Brain microvascular endothelial cell (primary cell): ENCODE data around the gene HAPSTR1.

Experiments
- DNase-seq: peaks from one replicate; pipeline ENCODE4 v3.0.0-alpha.2; 2020
- H3K27ac ChIP-seq: fragments of 250-450 bp; sonication (Bioruptor Pico); 2 replicates; pipeline ENCODE4 v1.5.1; 2020; ENCODE audit warnings: mild to moderate bottlenecking, moderate library complexity
- H3K27me3 ChIP-seq: fragments of 250-450 bp; sonication (Bioruptor Pico); replicated peaks from 2 replicates; pipeline ENCODE4 v1.5.1; 2020; ENCODE audit warnings: mild to moderate bottlenecking
- H3K36me3 ChIP-seq: fragments of 250-450 bp; sonication (Bioruptor Pico); replicated peaks from 2 replicates; pipeline ENCODE4 v1.5.1; 2020; ENCODE audit warnings: mild to moderate bottlenecking
- H3K4me3 ChIP-seq: 2 replicates; pipeline ENCODE4 v1.5.1; 2011; ENCODE audit warnings: low read depth, mild to moderate bottlenecking, control low read depth, low read length, moderate library complexity
- in situ Hi-C: cut with HindIII; loops from 2 replicates; pipeline ENCODE4 v1.10.0; 2017; ENCODE audit warnings: low sequenced_read_pairs, low pct_ligation_motif_present
- TF ChIP-seq, protein P1 (sequence below): IDR thresholded peaks from 2 replicates; pipeline ENCODE4 v1.5.1; 2011; ENCODE audit warnings: low read depth, mild to moderate bottlenecking, moderate library complexity, low read length, control low read depth, inconsistent platforms; ENCODE audit errors: missing control alignments

Gene HAPSTR1

DNA sequence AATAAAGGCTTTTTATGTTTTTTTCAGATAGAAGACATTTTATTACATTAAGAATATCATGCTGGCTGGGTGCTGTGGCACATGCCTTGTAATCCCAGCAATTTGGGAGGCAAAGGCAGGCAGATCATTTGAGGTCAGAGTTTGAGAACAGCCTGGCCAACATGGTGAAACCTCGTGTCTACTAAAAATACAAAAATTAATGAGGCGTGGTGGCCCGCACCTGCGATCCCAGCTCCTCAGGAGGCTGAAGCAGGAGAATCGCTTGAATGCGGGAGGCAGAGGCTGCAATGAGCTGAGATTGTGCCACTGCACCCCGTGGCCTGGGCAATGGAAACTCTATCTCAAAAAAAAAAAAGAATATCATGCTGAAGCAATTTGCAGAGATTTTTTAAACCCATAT lies 29.1 kb upstream of the HAPSTR1 start:
- in situ Hi-C loops, result no loop called here

DNA sequence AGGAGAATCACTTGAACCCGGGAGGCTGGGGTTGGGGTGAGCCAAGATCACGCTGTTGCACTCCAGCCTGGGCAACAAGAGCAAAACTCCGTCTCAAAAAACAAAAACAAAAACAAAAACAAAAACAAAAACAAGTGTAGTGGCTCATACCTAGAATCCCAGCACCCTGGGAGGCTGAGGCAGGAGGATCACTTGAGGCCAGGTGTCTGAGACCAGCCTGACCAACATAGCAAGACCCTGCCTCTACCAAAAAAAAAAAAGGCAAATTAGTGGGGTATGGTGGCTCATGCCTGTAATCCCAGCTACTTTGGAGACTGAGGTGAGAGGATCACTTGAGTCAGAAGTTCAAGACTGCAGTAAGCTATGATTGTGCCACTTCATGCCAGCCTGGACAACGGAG lies 26.4 kb upstream of the HAPSTR1 start:
- Histone ChIP-seq H3K27ac (no peak overlapping the region), H3K27me3 (no peaks in the 10 kb centered on the region), H3K36me3 (no peaks in the 10 kb centered on the region), H3K4me3 (no peak overlapping the region)
- in situ Hi-C loops, result no loop called here
- DNase-seq, result no peak
- TF ChIP-seq, protein P1, sequence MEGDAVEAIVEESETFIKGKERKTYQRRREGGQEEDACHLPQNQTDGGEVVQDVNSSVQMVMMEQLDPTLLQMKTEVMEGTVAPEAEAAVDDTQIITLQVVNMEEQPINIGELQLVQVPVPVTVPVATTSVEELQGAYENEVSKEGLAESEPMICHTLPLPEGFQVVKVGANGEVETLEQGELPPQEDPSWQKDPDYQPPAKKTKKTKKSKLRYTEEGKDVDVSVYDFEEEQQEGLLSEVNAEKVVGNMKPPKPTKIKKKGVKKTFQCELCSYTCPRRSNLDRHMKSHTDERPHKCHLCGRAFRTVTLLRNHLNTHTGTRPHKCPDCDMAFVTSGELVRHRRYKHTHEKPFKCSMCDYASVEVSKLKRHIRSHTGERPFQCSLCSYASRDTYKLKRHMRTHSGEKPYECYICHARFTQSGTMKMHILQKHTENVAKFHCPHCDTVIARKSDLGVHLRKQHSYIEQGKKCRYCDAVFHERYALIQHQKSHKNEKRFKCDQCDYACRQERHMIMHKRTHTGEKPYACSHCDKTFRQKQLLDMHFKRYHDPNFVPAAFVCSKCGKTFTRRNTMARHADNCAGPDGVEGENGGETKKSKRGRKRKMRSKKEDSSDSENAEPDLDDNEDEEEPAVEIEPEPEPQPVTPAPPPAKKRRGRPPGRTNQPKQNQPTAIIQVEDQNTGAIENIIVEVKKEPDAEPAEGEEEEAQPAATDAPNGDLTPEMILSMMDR, result no peak

More for the DNA sequence above, 29.1 kb upstream of the HAPSTR1 start:
- Histone ChIP-seq H3K36me3 (no peaks in the 10 kb centered on the region), H3K27ac (no peak overlapping the region), H3K27me3 (no peaks in the 10 kb centered on the region), H3K4me3 (no peak overlapping the region)
- DNase-seq, result no peak
- TF ChIP-seq, protein P1, result no peak

DNA sequence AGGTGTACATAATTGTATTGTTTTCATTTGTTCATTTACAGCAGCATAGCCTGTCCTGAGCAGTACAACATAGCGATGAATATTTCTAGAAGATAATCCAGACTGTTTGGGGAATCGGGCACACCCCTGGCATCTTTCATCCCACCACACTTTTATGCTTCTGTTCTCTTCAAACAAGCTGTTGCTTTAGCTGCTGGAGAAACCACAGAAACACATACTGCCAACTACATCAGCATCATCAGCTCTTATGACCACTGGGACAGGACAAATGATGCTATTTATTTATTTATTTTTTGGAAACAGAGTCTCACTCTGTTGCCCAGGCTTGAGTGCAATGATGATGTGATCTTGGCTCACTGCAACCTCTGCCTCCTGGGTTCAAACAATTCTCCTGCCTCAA lies 22.6 kb upstream of the HAPSTR1 start:
- H3K27me3 ChIP-seq, result no peaks in the 10 kb centered on the region
- H3K36me3 ChIP-seq, result no peaks in the 10 kb centered on the region
- H3K4me3 ChIP-seq, result no peak overlapping the region
- DNase-seq, result no peak
- TF ChIP-seq, protein P1, result no peak
- in situ Hi-C loops, result no loop called here
- H3K27ac ChIP-seq, result peak overlapping the region; percentile 49

DNA sequence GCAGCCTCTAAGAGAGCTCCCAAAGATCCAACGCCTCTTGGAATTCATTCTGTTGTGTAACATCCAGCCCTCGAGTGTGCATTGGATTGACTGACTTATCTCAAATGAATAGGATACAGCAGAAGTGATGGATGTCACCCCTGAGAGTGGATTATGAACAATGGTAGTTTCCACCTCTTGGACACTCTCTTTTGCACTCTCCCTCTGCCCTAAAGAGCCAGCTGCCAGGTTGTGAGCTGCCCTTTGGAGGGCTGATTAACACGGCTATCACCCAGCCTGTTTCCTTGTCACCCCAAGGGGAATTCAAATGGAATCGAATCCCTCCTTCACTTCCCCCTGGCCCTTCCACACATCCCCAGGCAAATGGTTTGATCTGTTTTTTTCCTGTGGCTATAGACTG lies 21.2 kb upstream of the HAPSTR1 start:
- DNase-seq, result no peak
- no peaks in the 10 kb centered on the region for H3K36me3 ChIP-seq
- TF ChIP-seq, protein P1, result no peak
- no peak overlapping the region for H3K4me3 ChIP-seq
- in situ Hi-C loops, result no loop called here
- no peaks in the 10 kb centered on the region for H3K27me3 ChIP-seq
- no peak overlapping the region for H3K27ac ChIP-seq

DNA sequence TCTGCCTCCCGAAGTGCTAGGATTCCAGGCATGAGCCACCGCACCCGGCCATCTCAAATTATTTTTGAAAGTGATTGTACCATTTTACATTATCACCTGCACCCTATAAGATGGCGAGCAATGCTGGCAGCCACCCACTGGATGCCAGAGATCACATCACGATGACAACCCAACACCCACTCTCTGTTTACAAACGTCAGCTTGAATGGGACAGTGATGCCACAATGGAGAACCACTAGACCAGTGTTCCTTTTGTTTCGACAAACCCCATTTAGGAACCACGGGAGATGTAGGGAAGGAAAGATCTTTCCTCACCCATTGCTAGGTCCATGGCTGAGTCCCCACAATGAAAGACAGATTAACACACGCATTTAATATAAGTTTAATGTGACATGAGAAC lies 20.1 kb upstream of the HAPSTR1 start:
- no peak overlapping the region for H3K4me3 ChIP-seq
- H3K27ac ChIP-seq, result no peak overlapping the region
- H3K36me3 ChIP-seq, result no peaks in the 10 kb centered on the region
- H3K27me3 ChIP-seq, result no peaks in the 10 kb centered on the region
- TF ChIP-seq, protein P1, result no peak
- DNase-seq, result no peak
- in situ Hi-C loops, result no loop called here

DNA sequence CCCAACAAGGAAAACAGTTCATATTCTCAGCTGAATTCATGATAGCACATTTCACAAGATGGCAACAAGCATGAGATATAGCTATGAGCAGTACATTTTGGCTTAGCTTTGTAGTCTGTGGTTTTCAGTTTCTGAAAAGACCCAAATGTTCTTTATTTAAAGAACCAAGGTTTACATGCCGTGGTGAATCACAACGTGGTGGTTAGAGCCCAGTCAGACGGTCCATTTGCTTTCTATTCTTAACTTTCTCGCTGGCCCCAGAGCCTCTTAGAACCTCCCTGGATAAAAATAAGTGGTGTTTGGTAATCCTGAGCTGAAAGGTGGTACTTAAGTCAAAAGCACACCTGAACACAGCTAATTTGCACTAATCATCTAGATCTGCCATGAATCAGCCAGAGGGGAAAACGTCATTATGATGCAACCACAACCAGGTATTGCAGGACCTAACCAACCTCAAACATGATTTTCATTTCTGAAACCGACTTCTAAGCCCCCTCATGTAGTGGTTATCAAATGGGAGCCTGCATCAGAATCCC lies 18.6 kb upstream of the HAPSTR1 start:
- Histone ChIP-seq H3K36me3 (no peaks in the 10 kb centered on the region), H3K4me3 (no peak overlapping the region), H3K27ac (peak overlapping the region; percentile 63), H3K27me3 (no peaks in the 10 kb centered on the region)
- TF ChIP-seq, protein P1, result no peak
- in situ Hi-C loops, result no loop called here
- DNase-seq, result peak; percentile 66
